ENCODE data around the gene PPP1R15B. TPM values are rescaled to one million over a fixed set of nuclear protein-coding genes. Genes with fewer than 3 reads are reported as not detected.
"Not testable (repeated sequence)": the region's sequence is repeated elsewhere in the genome, so short reads cannot be mapped to it uniquely, and the experiment has no call there.

PPP1R15B gene
- total RNA-seq, 1 donor from 2014 or later, result 43.2 TPM

- TF ChIP-seq CTCF (IDR thresholded peaks at IDR 0.05; ENCODE audit: unreplicated experiment), result no peak
- Mint-ChIP-seq H3K27me3 (ENCODE audit: unreplicated experiment) (peaks cover 9% of the 10 kb centered on the region), H3K4me1 (ENCODE audit: unreplicated experiment) (peaks cover 19% of the 10 kb centered on the region), H3K27ac (ENCODE audit: unreplicated experiment) (no peak overlapping the region), H3K9me3 (ENCODE audit: unreplicated experiment) (no peaks in the 10 kb centered on the region), H3K4me3 (ENCODE audit: unreplicated experiment) (peak overlapping the region; percentile 63), H3K36me3 (ENCODE audit: low read depth, unreplicated experiment) (peaks cover 89% of the 10 kb centered on the region)
- DNase-seq (ENCODE audit: low spot score), result no peak
Measured at GRCh38 chr1:204429746-204430145, 18.1 kb upstream of the PPP1R15B start.

GRCh38 chr1:204426971-204427701 is 15.5 kb upstream of the PPP1R15B start:
- Mint-ChIP-seq H3K4me3 (ENCODE audit: unreplicated experiment) (peak overlapping the region; percentile 15), H3K27me3 (ENCODE audit: unreplicated experiment) (peaks cover 4% of the 10 kb centered on the region), H3K36me3 (ENCODE audit: low read depth, unreplicated experiment) (peaks cover 84% of the 10 kb centered on the region), H3K4me1 (ENCODE audit: unreplicated experiment) (peaks cover 10% of the 10 kb centered on the region), H3K9me3 (ENCODE audit: unreplicated experiment) (no peaks in the 10 kb centered on the region), H3K27ac (ENCODE audit: unreplicated experiment) (no peak overlapping the region)
- no peak for DNase-seq (ENCODE audit: low spot score)
- TF ChIP-seq CTCF (IDR thresholded peaks at IDR 0.05; ENCODE audit: unreplicated experiment), result no peak

- Mint-ChIP-seq H3K4me1 (ENCODE audit: unreplicated experiment) (peaks cover 3% of the 10 kb centered on the region), H3K9me3 (ENCODE audit: unreplicated experiment) (no peaks in the 10 kb centered on the region), H3K4me3 (ENCODE audit: unreplicated experiment) (peak overlapping the region; percentile 65), H3K36me3 (ENCODE audit: low read depth, unreplicated experiment) (peaks cover 78% of the 10 kb centered on the region), H3K27me3 (ENCODE audit: unreplicated experiment) (peaks cover 4% of the 10 kb centered on the region), H3K27ac (ENCODE audit: unreplicated experiment) (peak overlapping the region; percentile 34)
- no peak for TF ChIP-seq CTCF (IDR thresholded peaks at IDR 0.05; ENCODE audit: unreplicated experiment)
- DNase-seq (ENCODE audit: low spot score), result no peak
Measured at GRCh38 chr1:204426474-204426873, 14.9 kb upstream of the PPP1R15B start.

- H3K9me3 Mint-ChIP-seq (ENCODE audit: unreplicated experiment), result no peaks in the 10 kb centered on the region
- no peaks in the 10 kb centered on the region for H3K4me1 Mint-ChIP-seq (ENCODE audit: unreplicated experiment)
- DNase-seq (ENCODE audit: low spot score), result no peak
- peaks cover 78% of the 10 kb centered on the region for H3K36me3 Mint-ChIP-seq (ENCODE audit: low read depth, unreplicated experiment)
- peak overlapping the region; percentile 65 for H3K4me3 Mint-ChIP-seq (ENCODE audit: unreplicated experiment)
- H3K27me3 Mint-ChIP-seq (ENCODE audit: unreplicated experiment), result peaks cover 1% of the 10 kb centered on the region
- TF ChIP-seq CTCF (IDR thresholded peaks at IDR 0.05; ENCODE audit: unreplicated experiment), result no peak
- H3K27ac Mint-ChIP-seq (ENCODE audit: unreplicated experiment), result peak overlapping the region; percentile 34
Measured at GRCh38 chr1:204426035-204426436, 14.4 kb upstream of the PPP1R15B start.

- TF ChIP-seq CTCF (IDR thresholded peaks at IDR 0.05; ENCODE audit: unreplicated experiment), result no peak
- peaks cover 80% of the 10 kb centered on the region for H3K36me3 Mint-ChIP-seq (ENCODE audit: low read depth, unreplicated experiment)
- no peaks in the 10 kb centered on the region for H3K9me3 Mint-ChIP-seq (ENCODE audit: unreplicated experiment)
- peaks cover 6% of the 10 kb centered on the region for H3K4me1 Mint-ChIP-seq (ENCODE audit: unreplicated experiment)
- no peak overlapping the region for H3K4me3 Mint-ChIP-seq (ENCODE audit: unreplicated experiment)
- peaks cover 6% of the 10 kb centered on the region for H3K27me3 Mint-ChIP-seq (ENCODE audit: unreplicated experiment)
- no peak overlapping the region for H3K27ac Mint-ChIP-seq (ENCODE audit: unreplicated experiment)
- DNase-seq (ENCODE audit: low spot score), result no peak
Measured at GRCh38 chr1:204424621-204425020, 13.0 kb upstream of the PPP1R15B start.

- Mint-ChIP-seq H3K36me3 (ENCODE audit: low read depth, unreplicated experiment) (peaks cover 81% of the 10 kb centered on the region), H3K27me3 (ENCODE audit: unreplicated experiment) (peaks cover 14% of the 10 kb centered on the region), H3K4me1 (ENCODE audit: unreplicated experiment) (peaks cover 16% of the 10 kb centered on the region)
- not testable (repeated sequence) for H3K9me3 Mint-ChIP-seq (ENCODE audit: unreplicated experiment); DNase-seq (ENCODE audit: low spot score); H3K27ac Mint-ChIP-seq (ENCODE audit: unreplicated experiment); H3K4me3 Mint-ChIP-seq (ENCODE audit: unreplicated experiment)
Measured at GRCh38 chr1:204422061-204422705, 10.6 kb upstream of the PPP1R15B start.

All from endothelial cell (in vitro differentiated cells).